ENCODE measurements around the gene ZFR.

DNA sequence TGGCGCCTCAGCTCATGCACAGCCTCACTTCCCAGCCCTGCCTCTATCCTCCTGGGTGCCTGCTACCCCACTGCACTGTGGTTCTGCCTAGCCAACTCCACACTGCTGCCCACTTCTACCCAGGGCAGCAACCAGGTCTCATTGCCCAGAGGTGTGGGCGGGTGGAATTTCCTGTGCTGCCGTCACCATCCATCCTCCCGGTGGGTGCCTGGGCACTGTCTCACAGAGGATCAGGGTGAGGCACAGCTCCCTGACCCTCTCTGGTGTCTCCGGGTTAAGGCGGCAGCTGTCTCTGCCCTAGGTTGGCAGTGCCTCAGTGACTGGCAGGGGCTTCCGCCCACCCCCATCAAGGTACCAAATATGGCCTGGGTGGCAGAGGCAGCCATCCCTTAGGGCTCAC is 127.5 kb downstream of the ZFR start:
- TF ChIP-seq CTCF (IDR thresholded peaks at IDR 0.05 in 8 of 11, conservative IDR thresholded peaks at IDR 0.05 in 3 of 11) (no peak), POLR2AphosphoS5 (IDR thresholded peaks at IDR 0.05) (no peak), POLR2A (IDR thresholded peaks at IDR 0.05) (no peak)

Measured in spleen (tissue), 7 donors.